LNCaP clone FGC (cell line): ENCODE results near the gene GNA14.

Experiments
- DNase-seq: peaks from one replicate; pipeline ENCODE4 v3.0.0-alpha.2; 2011; ENCODE audit warnings: low read depth
- H3K4me3 ChIP-seq: 2 replicates; pipeline ENCODE4 v1.5.1; 2011; ENCODE audit warnings: mild to moderate bottlenecking, low read depth, low read length, control low read depth
- CTCF ChIP-seq: IDR thresholded peaks from 2 replicates; pipeline ENCODE4 v1.5.1; 2012; ENCODE audit warnings: mild to moderate bottlenecking; ENCODE audit not compliant: control insufficient read depth, insufficient read depth; ENCODE audit errors: extremely low read depth

Gene GNA14

GRCh38 chr9:77541055-77541454 lies 107.1 kb downstream of the GNA14 start:
- no peak for TF ChIP-seq CTCF
- no peak overlapping the region for H3K4me3 ChIP-seq
- no peak for DNase-seq

- no peak for DNase-seq
- H3K4me3 ChIP-seq, result no peak overlapping the region
- no peak for TF ChIP-seq CTCF
These were observed 113.6 kb downstream of the GNA14 start for GRCh38 chr9:77534376-77535057.

GRCh38 chr9:77533671-77534070 lies 114.5 kb downstream of the GNA14 start:
- no peak for TF ChIP-seq CTCF
- H3K4me3 ChIP-seq, result no peak overlapping the region
- DNase-seq, result no peak

GRCh38 chr9:77532607-77533006 lies 115.5 kb downstream of the GNA14 start:
- no peak overlapping the region for H3K4me3 ChIP-seq
- TF ChIP-seq CTCF, result no peak
- no peak for DNase-seq

DNA sequence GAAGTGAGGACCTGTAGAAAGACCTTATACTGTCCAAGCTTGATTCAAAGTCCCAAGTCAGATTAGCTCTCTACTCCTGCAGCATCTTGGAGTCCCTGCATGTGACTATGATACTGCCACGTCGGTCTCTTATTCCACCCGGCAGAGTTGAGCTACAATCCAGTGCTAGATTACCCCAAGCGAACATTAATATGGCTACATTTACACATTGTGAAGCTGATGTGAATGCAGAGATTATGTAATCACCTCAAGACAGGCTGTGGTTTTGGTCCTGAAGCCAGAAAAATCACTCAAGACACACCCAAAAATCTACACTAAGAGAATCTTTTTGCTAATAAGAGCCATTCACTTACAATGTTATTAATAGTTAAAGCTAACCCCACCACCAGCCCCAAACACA lies 116.7 kb downstream of the GNA14 start:
- no peak for DNase-seq
- no peak overlapping the region for H3K4me3 ChIP-seq
- no peak for TF ChIP-seq CTCF

GRCh38 chr9:77523891-77524290 lies 124.2 kb downstream of the GNA14 start:
- DNase-seq, result peak; percentile 93

More at GRCh38 chr9:77523891-77524290, 124.2 kb downstream of the GNA14 start:
- no peak overlapping the region for H3K4me3 ChIP-seq
- TF ChIP-seq CTCF, result no peak
